Psoas muscle (tissue), 8 donors: Measurements from ENCODE around the gene TNNT3. TPM values are rescaled to one million over a fixed set of nuclear protein-coding genes. Genes with fewer than 3 reads are reported as not detected.

ENCODE experiments used
- ATAC-seq, 4 donors: fragments of 200-7000 bp; cut with Tn5 transposase; one replicate each; pipeline ENCODE4 v1.9.1; 2020; ENCODE audit warnings: moderate library complexity in 3 of 4, mild to moderate bottlenecking in 2 of 4
- DNase-seq, 2 donors: peaks; one replicate each; pipeline ENCODE4 v3.0.0-alpha.2; 2020
- H3K27ac ChIP-seq: fragments of 200-600 bp; one replicate; pipeline ENCODE4 v1.8.0; 2022
- H3K27me3 ChIP-seq, 3 donors: fragments of 200-600 bp in 1 of 3; one replicate each; pipeline versions ENCODE4 v1.6.1 to v1.8.0; 2013 to 2022; ENCODE audit warnings: low read length in 2 of 3, mild to moderate bottlenecking in 2 of 3, moderate library complexity in 1 of 3; ENCODE audit not compliant: insufficient read depth in 3 of 3
- H3K36me3 ChIP-seq, 2 donors: fragments of 200-600 bp in 1 of 2; one replicate each; pipeline versions ENCODE4 v1.6.1 to v1.8.0; 2013 to 2022; ENCODE audit warnings: low read depth in 1 of 2, mild to moderate bottlenecking in 1 of 2, moderate library complexity in 1 of 2; ENCODE audit not compliant: insufficient read depth in 1 of 2
- H3K4me1 ChIP-seq: fragments of 200-600 bp; one replicate; pipeline ENCODE4 v1.8.0; 2022
- H3K4me3 ChIP-seq: fragments of 200-600 bp; one replicate; pipeline ENCODE4 v1.8.0; 2022; ENCODE audit warnings: mild to moderate bottlenecking
- H3K9me3 ChIP-seq: fragments of 200-600 bp; one replicate; pipeline ENCODE4 v1.8.0; 2022
- CTCF ChIP-seq: fragments of 200-600 bp; IDR thresholded peaks from one replicate; pipeline ENCODE4 v1.8.0; 2022; ENCODE audit warnings: antibody characterized with exemption
- WGBS, 3 donors: extraction: QIAGEN DNeasy Blood & Tissue Kit; methylation state at CpG; one replicate each; pipeline versions ENCODE4 v1.1.6 to v1.1.7; 2013; 5-methylcytosine and 5-hydroxymethylcytosine counted together
- intact Hi-C, 2 donors: fragments of 100-400 bp; cut with DNase I; formaldehyde crosslinking; loops; one replicate each; pipeline versions ENCODE4 v1.11.0 to v1.14.2; 2022
- polyA plus RNA-seq, 3 donors: library from polyadenylated mRNA; stranded (reverse); fragments of 200-250 nt; gene quantifications; one replicate each; pipeline ENCODE4 v1.2.3, GENCODE V29; 2013
- total RNA-seq, 4 donors: library from RNA; stranded (reverse); fragmentation: NEBNext Ultra II Directional in 2 of 4; extraction: Animal tissue kit (Norgen Biotek cat#: 25700) in 2 of 4; gene quantifications; one replicate each; pipeline versions ENCODE4 v1.2.1 to v1.2.4, GENCODE V29; 2021 to 2023
- donor health status: healthy with polysubstance abuse.
- donor health status: DM: no; HTN: no; CAD: no; lungs with moderate emphysema.
- donor health status: Bipolar disorder and iron deficiency.
- donor health status: healthy.
- donor health status: DM: yes; HTN: yes; CAD: no.
- donor health status: DM: no; HTN: no; CAD: no.
- donor health status: DM: no; HTN: no; CAD: no.
- donor health status: DM: yes; HTN: yes; CAD: no.

Gene TNNT3
- total and polyA plus RNA-seq, 7 donors, result 1,367 to 7,638 (median 3,289) TPM

- peak overlapping the region; percentile 68 for H3K27ac ChIP-seq
- peaks cover 0 to 20% (median 16%) of the 10 kb centered on the region in 3 donors for H3K27me3 ChIP-seq
- H3K36me3 ChIP-seq, result no peaks in the 10 kb centered on the region
- ATAC-seq (peak; percentile 59 to 74 (median 71)), DNase-seq (peak; percentile 78 to 89)
- H3K4me3 ChIP-seq, result peak overlapping the region; percentile 30
- H3K9me3 ChIP-seq, result no peaks in the 10 kb centered on the region
- TF ChIP-seq CTCF, result peak; percentile 62
- WGBS, 3 donors, result 5 to 7% (median 5%) methylated on average over 20 to 26 of the region's 26 CpGs
- H3K4me1 ChIP-seq, result peaks cover 15% of the 10 kb centered on the region
- intact Hi-C loops, result no loop called here
Observed at GRCh38 chr11:1876361-1877063, 43.0 kb upstream of the TNNT3 start.

GRCh38 chr11:1877211-1878136 is 42.0 kb upstream of the TNNT3 start:
- DNase-seq (peak; percentile 62 to 80), ATAC-seq (no peak)
- Histone ChIP-seq H3K27ac (peak overlapping the region; percentile 68), H3K4me1 (peaks cover 25% of the 10 kb centered on the region), H3K27me3 (peaks cover 0 to 19% (median 10%) of the 10 kb centered on the region in 3 donors), H3K4me3 (no peak overlapping the region), H3K9me3 (no peaks in the 10 kb centered on the region), H3K36me3 (no peaks in the 10 kb centered on the region)
- WGBS, 3 donors, result 31 to 47% (median 35%) methylated on average over 32 to 33 of the region's 33 CpGs
- intact Hi-C loops, result no loop called here
- TF ChIP-seq CTCF, result no peak

- TF ChIP-seq CTCF, result no peak
Observed at GRCh38 chr11:1878137-1879031, 41.1 kb upstream of the TNNT3 start.

GRCh38 chr11:1879342-1879940 is 40.1 kb upstream of the TNNT3 start:
- WGBS, 3 donors, result 79 to 85% (median 81%) methylated on average over 8 to 13 of the region's 13 CpGs

More at GRCh38 chr11:1878137-1879031, 41.1 kb upstream of the TNNT3 start:
- ATAC-seq (no peak), DNase-seq (peak; percentile 54 to 66)
- H3K9me3 ChIP-seq, result no peaks in the 10 kb centered on the region
- 68 to 75% (median 70%) methylated on average over 27 to 30 of the region's 30 CpGs for WGBS, 3 donors
- peaks cover 0 to 12% (median 7%) of the 10 kb centered on the region in 3 donors for H3K27me3 ChIP-seq
- H3K4me3 ChIP-seq, result no peak overlapping the region
- peak overlapping the region; percentile 68 for H3K27ac ChIP-seq
- H3K4me1 ChIP-seq, result peaks cover 32% of the 10 kb centered on the region
- H3K36me3 ChIP-seq, result no peaks in the 10 kb centered on the region
- intact Hi-C loops, result no loop called here

More at GRCh38 chr11:1879342-1879940, 40.1 kb upstream of the TNNT3 start:
- Histone ChIP-seq H3K27me3 (peaks cover 0 to 12% (median 3%) of the 10 kb centered on the region in 3 donors), H3K4me3 (no peak overlapping the region), H3K4me1 (peaks cover 32% of the 10 kb centered on the region), H3K27ac (peak overlapping the region; percentile 84), H3K9me3 (no peaks in the 10 kb centered on the region), H3K36me3 (no peaks in the 10 kb centered on the region)
- ATAC-seq (no peak), DNase-seq (no peak)
- TF ChIP-seq CTCF, result no peak
- intact Hi-C loops, result no loop called here
